ENCODE measurements around the gene IGFN1.

GRCh38 chr1:201154389-201155165 is 36.0 kb upstream of the IGFN1 start, which contains the start of gene TMEM9:
- TF ChIP-seq POLR2A (IDR thresholded peaks at IDR 0.05) (no peak), CTCF (IDR thresholded peaks at IDR 0.05) (no peak), EP300 (IDR thresholded peaks at IDR 0.05) (no peak), POLR2AphosphoS5 (IDR thresholded peaks at IDR 0.05) (peak; percentile 39)
